PC-9 (cell line): Measurements from ENCODE around the gene JAK3.

ENCODE experiments used
- CTCF ChIP-seq: fragments of 200-600 bp; sonication (generic); conservative IDR thresholded peaks from 2 replicates; pipeline ENCODE4 v1.6.1; 2017; ENCODE audit warnings: mixed run types, antibody characterized with exemption, mild to moderate bottlenecking, moderate library complexity
- EZH2 ChIP-seq: fragments of 200-600 bp; sonication (generic); IDR thresholded peaks from 2 replicates; pipeline ENCODE4 v1.8.0; 2017; ENCODE audit warnings: antibody characterized with exemption, low read depth

- TF ChIP-seq CTCF (no peak), EZH2 (no peak)
Measured at GRCh38 chr19:17854061-17854460, 6.3 kb upstream of the JAK3 start.
